Measurements from ENCODE around the gene CALML4. TPM values are rescaled to one million over a fixed set of nuclear protein-coding genes. Genes with fewer than 3 reads are reported as not detected.
"Not testable (repeated sequence)": the region's sequence is repeated elsewhere in the genome, so short reads cannot be mapped to it uniquely, and the experiment has no call there.

The CALML4 gene
- total RNA-seq, 3 donors from 2014 or later (not counting 1 experiment from before 2014, with no cell fraction given) = 2.1 to 3.9 (median 3.7) TPM

DNA sequence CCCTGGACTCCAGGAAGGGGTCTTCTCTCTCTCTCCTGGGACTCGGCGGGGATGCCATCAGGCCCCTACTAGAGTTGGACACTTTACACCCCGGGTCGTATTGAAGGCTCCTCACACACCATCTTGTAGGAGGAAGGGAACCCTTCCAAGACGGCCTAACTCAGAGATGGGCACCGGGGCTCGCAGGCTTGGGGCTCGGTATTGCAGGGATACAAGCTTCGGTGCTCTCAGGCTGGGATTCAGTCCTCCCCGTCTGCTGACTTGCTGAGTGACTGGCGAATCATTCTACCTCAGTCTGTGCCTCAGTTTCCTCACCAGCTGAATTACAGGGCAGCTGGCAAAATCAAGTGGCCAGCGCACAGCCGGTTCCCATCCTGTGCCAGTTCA lies 419 bp upstream of the CALML4 start:
- WGBS (ENCODE audit: insufficient coverage) = 75% methylated on average over 11 of the region's 13 CpGs
- H3K4me1 Mint-ChIP-seq = peaks cover 0 to 32% of the 10 kb centered on the region in 2 donors
- H3K27ac ChIP-seq (ENCODE audit: low read length) = no peak overlapping the region
- H3K36me3 Mint-ChIP-seq = no peaks in the 10 kb centered on the region
- H3K4me1 ChIP-seq (ENCODE audit: control insufficient read depth, insufficient read depth, low read length) = peaks cover 32% of the 10 kb centered on the region
- ATAC-seq = no peak
- H3K9me3 Mint-ChIP-seq = no peaks in the 10 kb centered on the region
- H3K9me3 ChIP-seq (ENCODE audit: control insufficient read depth, insufficient read depth, low read length) = no peaks in the 10 kb centered on the region
- intact Hi-C loops (cut with micrococcal nuclease) = no loop called here
- TF ChIP-seq, protein P1, sequence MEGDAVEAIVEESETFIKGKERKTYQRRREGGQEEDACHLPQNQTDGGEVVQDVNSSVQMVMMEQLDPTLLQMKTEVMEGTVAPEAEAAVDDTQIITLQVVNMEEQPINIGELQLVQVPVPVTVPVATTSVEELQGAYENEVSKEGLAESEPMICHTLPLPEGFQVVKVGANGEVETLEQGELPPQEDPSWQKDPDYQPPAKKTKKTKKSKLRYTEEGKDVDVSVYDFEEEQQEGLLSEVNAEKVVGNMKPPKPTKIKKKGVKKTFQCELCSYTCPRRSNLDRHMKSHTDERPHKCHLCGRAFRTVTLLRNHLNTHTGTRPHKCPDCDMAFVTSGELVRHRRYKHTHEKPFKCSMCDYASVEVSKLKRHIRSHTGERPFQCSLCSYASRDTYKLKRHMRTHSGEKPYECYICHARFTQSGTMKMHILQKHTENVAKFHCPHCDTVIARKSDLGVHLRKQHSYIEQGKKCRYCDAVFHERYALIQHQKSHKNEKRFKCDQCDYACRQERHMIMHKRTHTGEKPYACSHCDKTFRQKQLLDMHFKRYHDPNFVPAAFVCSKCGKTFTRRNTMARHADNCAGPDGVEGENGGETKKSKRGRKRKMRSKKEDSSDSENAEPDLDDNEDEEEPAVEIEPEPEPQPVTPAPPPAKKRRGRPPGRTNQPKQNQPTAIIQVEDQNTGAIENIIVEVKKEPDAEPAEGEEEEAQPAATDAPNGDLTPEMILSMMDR (IDR thresholded peaks at IDR 0.05) = no peak
- H3K4me3 Mint-ChIP-seq = no peak overlapping the region
- no peaks in the 10 kb centered on the region for H3K27me3 ChIP-seq (ENCODE audit: control insufficient read depth, insufficient read depth, low read length)
- no peak overlapping the region for H3K27ac Mint-ChIP-seq
- H3K27me3 Mint-ChIP-seq (ENCODE audit: low read depth in 2 of 2) = no peaks in the 10 kb centered on the region
- no peak overlapping the region for H3K4me3 ChIP-seq (ENCODE audit: low read length)
- H3K36me3 ChIP-seq (ENCODE audit: control insufficient read depth, insufficient read depth, low read length) = no peaks in the 10 kb centered on the region
- DNase-seq = no peak

DNA sequence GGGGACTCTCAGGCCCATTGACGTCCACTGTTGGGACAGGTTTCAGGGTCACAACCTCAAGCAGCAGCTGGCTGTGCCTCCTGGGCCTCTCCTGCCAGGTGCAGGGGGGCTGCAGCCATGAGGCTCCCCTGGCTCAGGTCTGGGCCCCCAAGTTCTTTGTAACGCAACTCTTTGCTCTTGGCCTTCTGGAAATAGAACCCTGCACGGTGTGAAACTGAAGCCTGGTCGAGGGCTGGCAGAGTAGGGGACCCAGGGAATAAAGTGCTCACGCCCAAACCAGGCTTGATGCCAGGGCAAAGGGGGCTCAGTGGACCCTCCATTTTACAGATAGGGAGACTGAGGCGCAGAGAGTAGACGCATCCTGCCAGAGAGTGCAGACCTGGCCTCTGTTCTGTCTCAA lies 771 bp downstream of the CALML4 start:
- Mint-ChIP-seq H3K4me3 (no peak overlapping the region), H3K27ac (no peak overlapping the region), H3K36me3 (no peaks in the 10 kb centered on the region), H3K4me1 (peaks cover 0 to 26% of the 10 kb centered on the region in 2 donors), H3K9me3 (no peaks in the 10 kb centered on the region), H3K27me3 (ENCODE audit: low read depth in 2 of 2) (no peaks in the 10 kb centered on the region)
- WGBS (ENCODE audit: insufficient coverage) = 96% methylated on average over 7 of the region's 7 CpGs
- no peaks in the 10 kb centered on the region for H3K27me3 ChIP-seq (ENCODE audit: control insufficient read depth, insufficient read depth, low read length)
- H3K27ac ChIP-seq (ENCODE audit: low read length) = no peak overlapping the region
- intact Hi-C loops (cut with micrococcal nuclease) = no loop called here
- TF ChIP-seq, protein P1 (IDR thresholded peaks at IDR 0.05) = no peak
- no peak for ATAC-seq
- peaks cover 25% of the 10 kb centered on the region for H3K4me1 ChIP-seq (ENCODE audit: control insufficient read depth, insufficient read depth, low read length)
- H3K4me3 ChIP-seq (ENCODE audit: low read length) = no peak overlapping the region
- no peaks in the 10 kb centered on the region for H3K9me3 ChIP-seq (ENCODE audit: control insufficient read depth, insufficient read depth, low read length)
- no peaks in the 10 kb centered on the region for H3K36me3 ChIP-seq (ENCODE audit: control insufficient read depth, insufficient read depth, low read length)
- DNase-seq = no peak

DNA sequence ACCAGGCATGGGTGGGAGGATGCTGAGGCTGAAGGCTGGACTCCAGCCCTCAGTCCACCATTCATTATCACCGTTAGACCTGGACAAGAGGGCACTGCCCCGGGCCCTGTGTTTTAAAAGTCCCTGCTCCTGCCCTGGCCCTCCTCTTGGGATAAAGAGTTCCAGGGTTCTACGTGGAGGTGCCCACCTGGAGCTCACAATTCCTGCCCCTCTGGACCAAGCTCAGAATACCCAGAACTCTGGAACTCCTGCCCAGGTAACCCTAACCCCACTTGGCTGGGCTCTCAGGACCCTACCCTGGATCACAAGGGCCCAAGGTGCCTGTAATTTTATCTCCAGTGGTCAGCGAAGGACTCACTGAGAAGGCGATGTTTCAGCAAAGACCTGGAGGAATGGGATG lies 1.2 kb downstream of the CALML4 start:
- TF ChIP-seq, protein P1 (IDR thresholded peaks at IDR 0.05) = no peak
- peaks cover 0 to 25% of the 10 kb centered on the region in 2 donors for H3K4me1 Mint-ChIP-seq
- 99% methylated on average over 5 of the region's 5 CpGs for WGBS (ENCODE audit: insufficient coverage)
- DNase-seq (no peak), ATAC-seq (no peak)
- Histone ChIP-seq H3K27ac (ENCODE audit: low read length) (no peak overlapping the region), H3K4me3 (ENCODE audit: low read length) (no peak overlapping the region), H3K27me3 (ENCODE audit: control insufficient read depth, insufficient read depth, low read length) (no peaks in the 10 kb centered on the region), H3K36me3 (ENCODE audit: control insufficient read depth, insufficient read depth, low read length) (no peaks in the 10 kb centered on the region), H3K9me3 (ENCODE audit: control insufficient read depth, insufficient read depth, low read length) (no peaks in the 10 kb centered on the region), H3K4me1 (ENCODE audit: control insufficient read depth, insufficient read depth, low read length) (peaks cover 21% of the 10 kb centered on the region)
- no peaks in the 10 kb centered on the region for H3K36me3 Mint-ChIP-seq
- no peaks in the 10 kb centered on the region for H3K27me3 Mint-ChIP-seq (ENCODE audit: low read depth in 2 of 2)
- no peaks in the 10 kb centered on the region for H3K9me3 Mint-ChIP-seq
- H3K27ac Mint-ChIP-seq = no peak overlapping the region
- intact Hi-C loops (cut with micrococcal nuclease) = no loop called here
- no peak overlapping the region for H3K4me3 Mint-ChIP-seq

DNA sequence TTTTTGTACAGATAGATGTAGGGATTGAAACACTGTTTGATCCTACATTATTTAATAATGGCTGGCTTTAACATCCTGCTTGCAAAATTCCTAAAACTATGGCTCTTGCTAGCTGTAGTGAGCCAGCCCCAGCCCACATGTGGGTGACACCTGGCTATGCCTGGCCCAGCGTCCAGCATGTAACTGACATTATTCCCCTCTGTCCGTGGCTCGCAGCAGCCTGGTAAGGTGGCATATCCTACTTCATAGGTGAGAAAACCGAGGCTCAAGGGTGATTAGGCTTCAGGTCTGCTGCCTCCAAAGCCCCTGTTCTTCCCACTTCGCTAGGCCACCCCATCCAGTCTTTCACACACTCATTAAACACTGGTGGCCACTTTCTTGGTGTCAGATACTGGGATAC lies 1.6 kb downstream of the CALML4 start:
- 97% methylated on average over 5 of the region's 5 CpGs for WGBS (ENCODE audit: insufficient coverage)
- TF ChIP-seq, protein P1 (IDR thresholded peaks at IDR 0.05) = no peak
- no peaks in the 10 kb centered on the region for H3K9me3 ChIP-seq (ENCODE audit: control insufficient read depth, insufficient read depth, low read length)
- ATAC-seq (no peak), DNase-seq (no peak)
- no peak overlapping the region for H3K27ac ChIP-seq (ENCODE audit: low read length)
- H3K4me3 ChIP-seq (ENCODE audit: low read length) = no peak overlapping the region
- no peaks in the 10 kb centered on the region for H3K36me3 Mint-ChIP-seq
- no peaks in the 10 kb centered on the region for H3K27me3 ChIP-seq (ENCODE audit: control insufficient read depth, insufficient read depth, low read length)
- peaks cover 0 to 22% of the 10 kb centered on the region in 2 donors for H3K4me1 Mint-ChIP-seq
- no peak overlapping the region for H3K27ac Mint-ChIP-seq
- intact Hi-C loops (cut with micrococcal nuclease) = no loop called here
- H3K4me3 Mint-ChIP-seq = no peak overlapping the region
- no peaks in the 10 kb centered on the region for H3K27me3 Mint-ChIP-seq (ENCODE audit: low read depth in 2 of 2)
- no peaks in the 10 kb centered on the region for H3K36me3 ChIP-seq (ENCODE audit: control insufficient read depth, insufficient read depth, low read length)
- peaks cover 17% of the 10 kb centered on the region for H3K4me1 ChIP-seq (ENCODE audit: control insufficient read depth, insufficient read depth, low read length)
- no peaks in the 10 kb centered on the region for H3K9me3 Mint-ChIP-seq

DNA sequence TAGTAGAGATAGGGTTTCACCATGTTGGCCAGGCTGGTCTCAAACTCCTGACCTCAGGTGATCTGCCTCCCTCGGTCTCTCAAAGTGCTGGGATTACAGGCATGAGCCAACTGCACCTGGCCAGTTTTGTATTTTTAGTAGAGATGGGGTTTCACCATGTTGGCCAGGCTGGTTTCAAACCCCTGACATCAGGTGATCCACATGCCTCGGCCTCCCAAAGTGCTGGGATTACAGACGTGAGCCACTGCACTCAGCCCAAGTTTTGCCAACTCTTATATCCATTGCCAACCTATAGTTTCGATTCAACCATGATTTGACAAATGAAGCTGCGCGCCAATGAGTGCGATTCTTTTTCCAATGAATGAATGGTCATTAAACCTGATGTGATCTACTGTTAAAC lies 2.1 kb downstream of the CALML4 start:
- H3K27ac ChIP-seq (ENCODE audit: low read length) = not testable (repeated sequence)

More for the DNA sequence above, 2.1 kb downstream of the CALML4 start:
- H3K27me3 Mint-ChIP-seq (ENCODE audit: low read depth in 2 of 2); H3K27me3 ChIP-seq (ENCODE audit: control insufficient read depth, insufficient read depth, low read length); H3K9me3 ChIP-seq (ENCODE audit: control insufficient read depth, insufficient read depth, low read length); H3K36me3 Mint-ChIP-seq; intact Hi-C loops (cut with micrococcal nuclease); H3K36me3 ChIP-seq (ENCODE audit: control insufficient read depth, insufficient read depth, low read length); H3K4me3 Mint-ChIP-seq; DNase-seq; H3K4me3 ChIP-seq (ENCODE audit: low read length); H3K27ac Mint-ChIP-seq; H3K9me3 Mint-ChIP-seq; ATAC-seq: not testable (repeated sequence)
- H3K4me1 Mint-ChIP-seq = peaks cover 0 to 18% of the 10 kb centered on the region in 2 donors
- H3K4me1 ChIP-seq (ENCODE audit: control insufficient read depth, insufficient read depth, low read length) = peaks cover 14% of the 10 kb centered on the region
- 99% methylated on average over 7 of the region's 7 CpGs for WGBS (ENCODE audit: insufficient coverage)
